Gastrocnemius medialis (tissue), 4 donors: ENCODE results near the gene CARD8.
"Not testable (repeated sequence)": the region's sequence is repeated elsewhere in the genome, so short reads cannot be mapped to it uniquely, and the experiment has no call there.

Source experiments
- POLR2A ChIP-seq, 2 donors: fragments of 450-650 bp; IDR thresholded peaks; one replicate each; pipeline ENCODE4 v1.6.1; 2017; ENCODE audit warnings: antibody characterized with exemption in 2 of 2, mild to moderate bottlenecking in 2 of 2, moderate library complexity in 2 of 2
- TF ChIP-seq, protein P1 (sequence below), 5 experiments: fragments of 450-650 bp in 3 of 5; fragments of 200-600 bp in 2 of 5; sonication (generic) in 2 of 5; IDR thresholded peaks in 4 of 5; conservative IDR thresholded peaks in 1 of 5; 1 replicate in 4 of 5; 2 replicates in 1 of 5; pipeline ENCODE4 v1.5.1; 2016 to 2019; ENCODE audit warnings: antibody characterized with exemption in 5 of 5, mild to moderate bottlenecking in 3 of 5, moderate library complexity in 3 of 5

DNA sequence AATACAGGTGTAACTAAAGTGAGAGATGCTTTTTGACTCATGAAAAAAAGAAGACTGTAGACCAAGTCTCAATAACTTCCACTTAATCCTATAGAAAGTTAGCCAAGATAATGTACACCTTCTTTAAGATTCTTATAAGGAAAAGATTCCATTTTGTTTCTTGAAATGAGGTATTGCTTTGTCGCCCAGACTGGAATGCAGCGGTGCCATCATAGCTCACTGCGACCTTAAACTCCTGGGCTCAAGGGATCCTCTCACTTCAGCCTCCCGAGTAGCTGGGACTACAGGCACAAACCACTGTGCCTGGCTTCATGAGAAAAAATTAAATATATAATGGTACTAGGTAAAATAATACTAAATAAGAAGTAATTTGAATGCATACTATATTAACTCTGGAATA is 3.3 kb upstream of the CARD8 start:
- TF ChIP-seq, protein P1, sequence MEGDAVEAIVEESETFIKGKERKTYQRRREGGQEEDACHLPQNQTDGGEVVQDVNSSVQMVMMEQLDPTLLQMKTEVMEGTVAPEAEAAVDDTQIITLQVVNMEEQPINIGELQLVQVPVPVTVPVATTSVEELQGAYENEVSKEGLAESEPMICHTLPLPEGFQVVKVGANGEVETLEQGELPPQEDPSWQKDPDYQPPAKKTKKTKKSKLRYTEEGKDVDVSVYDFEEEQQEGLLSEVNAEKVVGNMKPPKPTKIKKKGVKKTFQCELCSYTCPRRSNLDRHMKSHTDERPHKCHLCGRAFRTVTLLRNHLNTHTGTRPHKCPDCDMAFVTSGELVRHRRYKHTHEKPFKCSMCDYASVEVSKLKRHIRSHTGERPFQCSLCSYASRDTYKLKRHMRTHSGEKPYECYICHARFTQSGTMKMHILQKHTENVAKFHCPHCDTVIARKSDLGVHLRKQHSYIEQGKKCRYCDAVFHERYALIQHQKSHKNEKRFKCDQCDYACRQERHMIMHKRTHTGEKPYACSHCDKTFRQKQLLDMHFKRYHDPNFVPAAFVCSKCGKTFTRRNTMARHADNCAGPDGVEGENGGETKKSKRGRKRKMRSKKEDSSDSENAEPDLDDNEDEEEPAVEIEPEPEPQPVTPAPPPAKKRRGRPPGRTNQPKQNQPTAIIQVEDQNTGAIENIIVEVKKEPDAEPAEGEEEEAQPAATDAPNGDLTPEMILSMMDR (IDR thresholded peaks at IDR 0.05 in 4 of 5, conservative IDR thresholded peaks at IDR 0.05 in 1 of 5): not testable (repeated sequence)
- TF ChIP-seq POLR2A (IDR thresholded peaks at IDR 0.05): not testable (repeated sequence)
